HG03108 (cell line): ENCODE measurements around the gene TIPIN.
"Not testable (repeated sequence)": the region's sequence is repeated elsewhere in the genome, so short reads cannot be mapped to it uniquely, and the experiment has no call there.

Source experiments
- ATAC-seq: cut with Tn5 transposase; IDR thresholded peaks from one replicate; pipeline ENCODE4 v1.9.1; 2021; ENCODE audit warnings: moderate library complexity; ENCODE audit not compliant: unreplicated experiment

Gene TIPIN

GRCh38 chr15:66304425-66304824 lies 52.1 kb downstream of the TIPIN start:
- ATAC-seq: not testable (repeated sequence)

- no peak for ATAC-seq
These were observed 53.8 kb downstream of the TIPIN start for GRCh38 chr15:66302489-66303278.

GRCh38 chr15:66298803-66299251 lies 57.7 kb downstream of the TIPIN start:
- ATAC-seq: no peak

GRCh38 chr15:66296186-66296585 lies 60.3 kb downstream of the TIPIN start:
- no peak for ATAC-seq

- ATAC-seq: no peak
These were observed 61.6 kb downstream of the TIPIN start for GRCh38 chr15:66294932-66295235.

- ATAC-seq: peak; percentile 15
These were observed 62.1 kb downstream of the TIPIN start for GRCh38 chr15:66294157-66294931.

- ATAC-seq: peak; percentile 69
These were observed 62.9 kb downstream of the TIPIN start, which contains the start of gene DIS3L for GRCh38 chr15:66293419-66294156. DIS3L (plus strand) TSS chr15:66293568; CDS start chr15:66293597, 29 bp downstream.

- ATAC-seq: no peak
These were observed 63.7 kb downstream of the TIPIN start for GRCh38 chr15:66292571-66293418.

- no peak for ATAC-seq
These were observed 64.5 kb downstream of the TIPIN start for GRCh38 chr15:66291816-66292570.

- ATAC-seq: no peak
These were observed 66.0 kb downstream of the TIPIN start for GRCh38 chr15:66290518-66290917.

- no peak for ATAC-seq
These were observed 66.5 kb downstream of the TIPIN start for GRCh38 chr15:66290007-66290406.

- no peak for ATAC-seq
These were observed 67.8 kb downstream of the TIPIN start for GRCh38 chr15:66288551-66289185.

- ATAC-seq: no peak
These were observed 68.4 kb downstream of the TIPIN start for GRCh38 chr15:66288093-66288492.

GRCh38 chr15:66287461-66288057 lies 68.9 kb downstream of the TIPIN start:
- ATAC-seq: no peak
